DMS114 treated with DMSO at 0.1 percent for 48 hours (cell line): ENCODE data around the gene PDZD8.
"Not testable (repeated sequence)": the region's sequence is repeated elsewhere in the genome, so short reads cannot be mapped to it uniquely, and the experiment has no call there.

Source experiments
- DNase-seq: peaks from one replicate; lab custom pipeline; 2025; ENCODE audit not compliant: unreplicated experiment; lab: John Stamatoyannopoulos, UW

Gene PDZD8

DNA sequence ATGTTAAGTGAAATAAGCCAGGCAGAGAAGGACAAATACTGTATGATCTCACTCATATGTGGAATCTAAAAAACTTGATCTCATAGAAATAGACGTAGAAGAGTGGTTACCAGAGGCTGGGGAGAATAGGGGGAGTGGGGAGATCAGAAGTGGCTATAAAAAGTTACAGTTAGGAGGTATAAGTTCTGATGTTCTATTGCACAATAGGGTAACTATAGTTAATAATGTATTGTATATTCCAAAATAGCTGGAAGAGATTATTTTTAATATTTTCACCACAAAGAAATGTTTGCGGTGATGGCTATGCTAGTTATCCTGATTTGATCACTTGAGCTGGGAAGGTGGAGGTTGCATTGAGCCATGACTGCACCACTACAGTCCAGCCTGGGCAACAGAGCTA is 80.5 kb downstream of the PDZD8 start:
- no peak for DNase-seq

DNA sequence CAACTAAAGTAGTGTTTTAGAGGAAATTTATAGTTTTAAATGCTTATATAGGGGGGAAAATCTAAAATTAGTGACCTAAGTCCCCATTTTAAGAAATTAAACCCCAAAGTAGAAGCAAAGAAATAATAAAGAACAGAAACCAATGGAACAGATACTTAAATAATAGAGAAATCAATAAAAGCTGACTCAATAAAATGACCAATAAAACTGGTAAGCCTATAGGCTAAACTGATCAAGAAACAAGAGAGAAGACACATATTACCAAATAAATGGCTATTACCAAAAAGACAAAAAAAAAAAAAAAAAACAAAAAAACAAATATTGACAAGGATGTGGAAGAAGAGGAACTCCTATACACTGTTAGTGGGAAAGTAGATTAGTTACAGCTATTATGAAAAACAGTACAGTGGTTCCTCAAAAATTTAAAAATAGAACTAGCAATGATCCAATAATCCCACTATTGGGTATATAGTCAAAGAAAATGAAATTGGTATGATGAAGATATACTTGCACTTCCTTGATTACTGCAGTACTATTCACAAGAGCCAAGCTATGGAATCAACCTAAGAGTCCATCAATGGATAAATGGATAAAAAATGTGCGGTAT is 81.1 kb downstream of the PDZD8 start:
- no peak for DNase-seq

DNA sequence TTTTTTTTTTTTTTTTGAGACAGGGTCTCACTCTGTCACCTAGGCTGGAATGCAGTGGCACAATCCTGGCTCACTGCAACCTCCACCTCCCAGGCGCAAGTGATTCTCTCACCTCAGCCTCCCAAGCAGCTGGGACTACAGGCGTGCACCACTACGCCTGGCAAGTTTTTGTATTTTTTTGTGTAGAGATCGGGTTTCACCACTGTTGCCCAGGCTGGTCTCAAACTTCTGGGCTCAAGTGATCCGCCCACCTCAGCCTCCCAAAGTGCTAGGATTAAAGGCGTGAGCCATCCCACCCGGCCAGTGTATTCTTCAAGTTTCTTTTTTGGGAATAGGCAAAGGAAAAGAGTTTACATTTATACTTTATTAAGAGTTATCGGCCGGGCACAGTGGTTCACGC is 84.4 kb downstream of the PDZD8 start:
- DNase-seq: not testable (repeated sequence)

DNA sequence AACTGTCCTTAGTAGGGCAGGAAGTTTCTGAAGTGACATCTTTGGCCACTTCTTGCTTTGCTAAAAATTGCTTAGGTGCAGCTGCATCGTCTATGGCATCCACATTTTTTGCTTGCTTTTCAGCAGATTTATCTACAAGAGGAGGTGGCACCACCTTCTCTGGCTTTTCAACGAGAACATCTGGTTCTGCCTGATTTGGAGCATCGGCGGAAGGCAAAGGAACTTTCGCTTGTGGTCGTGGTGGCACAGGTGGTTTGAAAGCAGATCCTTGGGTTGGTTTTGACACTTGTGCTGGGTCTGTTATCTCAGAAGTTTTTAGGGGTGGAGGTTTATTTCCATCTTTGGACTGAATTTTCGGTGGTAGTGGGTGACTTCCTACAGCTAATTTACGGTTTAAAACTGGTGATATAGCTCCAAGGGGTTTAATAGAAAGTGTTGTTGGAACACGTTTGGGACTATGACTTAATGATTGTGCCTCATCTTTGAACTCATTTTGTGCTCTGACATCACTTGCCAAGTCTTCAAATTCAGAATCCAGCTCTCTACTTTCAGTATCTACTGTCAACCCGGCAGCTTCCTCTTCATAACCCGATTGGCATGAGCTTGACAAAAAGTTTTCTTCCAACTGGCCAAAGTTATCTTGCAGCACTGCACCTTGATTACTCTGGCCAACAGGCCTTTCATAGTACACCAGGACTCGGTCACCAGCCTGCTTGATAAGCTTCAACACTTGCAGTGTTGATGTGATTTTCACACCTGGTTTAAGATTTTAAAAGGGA is 90.3 kb downstream of the PDZD8 start:
- no peak for DNase-seq

DNA sequence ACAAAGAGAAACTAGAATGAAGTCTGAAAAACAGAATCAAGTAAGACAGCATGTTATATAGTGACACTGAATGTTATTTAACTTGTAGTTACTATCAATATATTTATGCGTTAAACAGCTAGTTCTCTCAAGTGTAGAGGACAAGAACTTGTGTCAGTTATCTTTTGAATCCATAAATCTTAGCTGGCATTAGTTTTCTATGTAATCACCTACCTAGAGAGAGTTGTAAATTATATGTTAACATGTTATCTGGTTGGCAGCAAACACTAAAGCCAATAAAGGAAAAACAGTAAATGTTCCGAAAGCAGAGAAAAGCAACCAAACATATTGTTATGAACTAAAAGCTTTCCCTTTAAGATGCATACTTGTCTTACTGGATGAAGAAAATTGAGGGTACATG is 97.6 kb downstream of the PDZD8 start:
- DNase-seq: no peak

DNA sequence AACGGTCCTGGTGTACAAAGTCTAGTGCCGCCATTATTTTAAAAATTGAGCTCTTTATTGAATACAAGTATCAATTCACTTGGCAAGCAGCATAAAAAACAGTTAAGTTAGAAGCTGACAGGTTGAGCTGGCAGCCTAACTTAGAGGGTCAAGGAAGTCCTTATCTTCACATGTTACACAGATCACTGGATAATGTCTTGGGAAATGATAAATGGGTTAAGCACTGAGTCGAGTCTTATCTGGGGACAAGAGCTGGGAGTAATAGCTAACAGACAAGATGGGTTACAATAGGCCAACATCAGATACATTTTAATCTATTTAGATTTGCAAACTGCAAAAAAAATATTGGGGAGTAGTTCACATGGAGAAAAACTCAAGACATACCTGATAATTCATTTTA is 100.1 kb downstream of the PDZD8 start:
- no peak for DNase-seq

DNA sequence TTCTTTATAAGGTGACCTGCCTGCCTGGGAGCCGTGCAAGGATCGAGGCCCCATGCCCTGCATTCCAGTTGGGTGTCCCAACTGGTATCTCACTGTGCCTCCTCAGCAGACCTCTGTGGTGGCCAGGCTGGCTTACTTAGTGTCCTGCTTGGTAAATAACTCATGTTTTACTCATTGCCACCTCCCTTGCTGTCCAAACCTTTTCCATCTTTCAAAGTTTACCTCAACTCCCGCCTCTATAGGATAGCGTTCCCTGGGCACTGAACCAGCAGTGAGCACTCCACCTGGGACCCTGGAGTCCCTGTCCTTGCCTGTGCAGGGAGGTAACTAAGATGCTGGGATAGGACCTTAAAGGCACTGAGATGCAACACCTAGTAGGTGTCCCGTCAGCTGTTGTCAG is 100.7 kb downstream of the PDZD8 start:
- no peak for DNase-seq

DNA sequence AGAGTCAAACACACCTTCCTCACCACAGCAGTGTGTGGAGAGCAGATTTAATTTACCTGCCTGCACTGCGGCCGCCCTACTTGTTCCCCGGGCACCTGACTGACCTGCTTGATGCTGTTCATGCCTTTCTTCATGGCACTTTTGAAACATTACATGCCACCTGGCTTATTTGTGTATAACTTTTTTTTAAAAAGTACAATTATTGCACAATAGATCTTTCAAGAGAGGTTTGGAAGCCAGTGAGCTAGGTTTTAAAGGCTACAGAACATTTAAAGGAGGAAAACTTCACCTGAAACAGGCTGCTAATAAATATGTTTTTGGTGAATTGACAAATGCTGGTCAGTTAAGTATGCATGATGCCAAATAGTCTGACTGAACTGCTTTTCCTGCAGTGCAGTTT is 101.3 kb downstream of the PDZD8 start:
- no peak for DNase-seq

DNA sequence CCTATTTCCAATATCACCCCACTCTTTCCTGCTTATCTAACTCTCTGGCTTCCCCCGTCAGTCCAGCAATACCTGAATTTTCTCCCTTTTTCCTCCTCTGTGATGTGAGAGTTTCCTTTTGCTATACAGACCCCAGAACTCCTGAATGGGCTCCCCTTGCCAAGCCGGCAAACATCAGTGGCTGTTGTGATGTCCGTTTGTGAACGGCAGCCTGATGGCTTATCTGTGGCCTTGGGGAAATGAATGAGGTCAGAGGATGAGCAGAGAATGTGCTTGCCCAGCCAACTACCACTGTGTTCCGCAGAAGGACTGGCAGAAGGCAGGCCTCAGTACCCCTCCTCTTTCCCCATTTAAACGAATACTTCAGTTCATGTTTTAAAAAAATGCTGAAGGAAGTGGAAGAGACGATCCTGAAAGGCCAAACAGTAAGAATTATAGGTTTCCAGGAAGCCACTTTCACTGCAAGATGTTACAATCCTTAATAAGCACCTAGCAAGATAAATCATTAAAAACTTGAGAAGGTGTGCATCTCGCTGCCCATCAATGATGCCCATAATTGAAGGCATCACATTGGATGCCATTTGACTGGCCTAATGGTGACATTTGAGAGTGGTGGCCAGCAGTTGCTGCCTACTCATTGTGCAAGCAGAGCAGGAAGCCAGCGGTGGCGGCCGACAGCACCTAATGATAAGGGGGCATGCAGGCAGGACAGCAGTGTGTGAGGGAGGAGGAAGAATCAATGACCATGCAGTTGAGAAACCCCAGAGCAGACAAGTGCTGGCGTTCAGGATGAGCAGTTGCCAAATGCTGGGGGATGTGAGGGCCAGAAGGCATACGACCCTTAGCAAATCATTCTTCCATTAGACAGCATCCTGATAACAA is 102.8 kb downstream of the PDZD8 start:
- DNase-seq: no peak

DNA sequence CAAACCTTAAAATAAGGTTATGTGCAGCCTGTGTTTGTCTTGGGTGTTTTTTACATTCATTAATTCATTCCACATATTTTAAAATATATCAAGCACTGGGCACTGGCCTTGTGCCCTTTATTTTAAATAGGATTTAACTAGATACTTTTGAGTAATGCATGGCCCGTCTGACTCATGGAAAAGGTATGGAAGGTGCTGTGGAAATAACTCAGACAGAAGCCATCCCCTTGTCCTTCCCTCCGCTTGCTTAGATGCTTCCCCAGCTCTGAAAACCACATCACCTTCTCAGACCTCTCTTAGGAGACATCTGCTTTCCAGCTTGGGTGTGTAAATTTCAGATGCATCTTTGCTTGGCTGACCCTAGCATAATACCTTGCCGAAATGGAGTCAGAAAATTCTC is 103.8 kb downstream of the PDZD8 start:
- no peak for DNase-seq

DNA sequence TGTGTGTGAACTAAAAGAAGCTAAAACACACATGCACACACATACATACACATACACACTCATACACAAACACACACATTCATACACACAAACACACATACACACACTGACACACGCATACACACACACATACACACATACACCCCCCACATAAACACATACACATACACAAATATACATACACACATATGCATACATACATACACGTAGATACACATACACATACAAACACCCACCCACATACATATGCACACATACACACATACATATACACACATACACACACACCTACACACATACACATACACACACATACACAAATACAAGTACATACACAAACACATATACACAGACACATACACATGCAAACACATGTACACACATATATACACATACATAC is 106.3 kb downstream of the PDZD8 start:
- no peak for DNase-seq

DNA sequence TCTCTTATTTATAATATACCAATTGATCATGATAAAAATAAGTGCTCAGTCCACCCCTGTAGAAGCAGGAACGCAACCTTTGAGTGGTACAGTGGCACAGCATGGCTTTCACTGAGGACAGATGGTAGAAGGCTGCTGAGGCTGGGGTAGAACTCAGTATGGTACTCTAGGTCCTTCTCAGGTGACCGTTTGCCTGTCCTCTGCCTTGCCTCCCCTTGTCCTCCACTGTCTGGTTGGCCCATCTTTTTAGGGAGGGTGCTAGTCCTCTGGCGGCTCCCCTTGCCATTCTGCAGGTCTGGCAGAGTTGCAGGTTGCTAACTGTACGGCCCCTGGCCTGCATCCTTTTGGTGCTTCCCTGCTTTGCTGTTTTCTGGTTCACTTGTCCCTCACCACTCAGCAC is 107.0 kb downstream of the PDZD8 start:
- no peak for DNase-seq

DNA sequence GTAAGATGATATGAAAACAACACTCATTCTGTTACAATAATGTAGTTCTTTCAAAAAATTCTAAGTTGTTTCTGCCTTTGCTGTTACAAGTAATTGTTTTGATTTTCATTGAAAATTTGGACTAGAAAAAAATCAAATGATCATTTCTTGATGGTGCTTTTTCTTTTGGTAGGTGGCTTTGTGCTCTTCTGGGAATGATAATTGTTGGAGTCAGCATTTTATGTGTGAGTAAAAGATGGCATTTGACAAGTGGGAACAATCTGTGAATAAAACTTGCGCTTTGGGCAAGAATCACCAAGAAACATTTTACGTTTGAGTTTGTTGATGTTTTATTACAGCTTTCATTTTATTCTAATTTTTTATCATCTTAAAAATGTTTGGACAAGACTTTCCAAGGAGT is 108.4 kb downstream of the PDZD8 start:
- DNase-seq: no peak

DNA sequence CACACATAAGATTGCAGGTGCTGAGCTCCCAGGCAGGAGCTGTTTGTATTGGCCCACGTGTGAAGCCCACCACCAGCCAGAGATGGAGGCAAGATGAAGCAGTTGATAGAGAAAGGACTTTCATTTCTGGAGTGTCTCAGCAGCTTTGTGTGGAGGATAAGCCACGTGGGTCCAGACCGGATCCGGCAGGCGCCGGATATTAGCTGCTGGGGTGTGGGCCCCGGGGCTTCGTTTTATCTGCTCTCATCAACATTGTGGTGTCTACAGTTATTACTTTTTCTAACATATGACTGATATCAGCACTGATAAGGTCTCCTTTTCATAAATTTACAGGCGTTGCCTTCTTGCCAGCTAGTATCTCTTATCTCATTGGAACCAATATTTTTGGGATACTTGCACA is 108.8 kb downstream of the PDZD8 start:
- DNase-seq: no peak

DNA sequence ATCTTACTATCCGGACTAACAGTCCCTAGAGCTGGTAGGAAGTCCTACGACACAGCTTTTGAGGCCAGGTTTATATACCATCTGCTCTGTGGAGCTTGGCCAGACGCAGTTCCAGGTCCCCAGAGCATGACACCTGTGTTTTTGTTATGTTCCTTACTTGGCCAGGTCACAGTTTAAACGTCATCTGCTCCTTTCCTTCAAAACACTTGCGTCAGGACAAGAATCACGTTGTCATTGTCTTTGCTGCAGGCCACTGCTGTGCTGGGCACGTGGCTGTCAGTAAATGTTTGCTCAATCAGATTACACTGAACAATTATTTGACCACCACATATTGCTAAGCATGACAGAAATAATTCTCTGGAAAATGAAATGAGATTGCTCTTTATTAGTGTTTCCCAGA is 110.5 kb downstream of the PDZD8 start:
- no peak for DNase-seq

DNA sequence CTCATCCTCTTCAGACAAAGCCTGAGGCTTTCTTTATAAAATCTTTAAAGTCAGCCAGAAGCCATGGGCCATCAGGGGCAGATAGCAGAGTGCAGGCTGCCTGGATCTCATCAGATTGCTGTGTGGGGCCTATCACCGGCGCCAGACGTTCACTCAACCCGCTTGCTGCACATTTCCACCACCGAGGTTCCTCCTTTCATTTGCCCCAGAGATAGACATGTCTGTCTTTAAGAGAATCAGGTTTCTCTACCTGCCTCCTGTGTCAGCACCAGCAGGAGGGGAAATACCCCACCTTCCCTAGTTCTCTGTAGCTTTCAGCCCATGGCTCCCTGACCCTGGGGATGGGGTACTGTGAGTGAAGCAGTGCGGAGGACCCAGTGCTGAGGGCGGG is 112.3 kb downstream of the PDZD8 start:
- DNase-seq: no peak

DNA sequence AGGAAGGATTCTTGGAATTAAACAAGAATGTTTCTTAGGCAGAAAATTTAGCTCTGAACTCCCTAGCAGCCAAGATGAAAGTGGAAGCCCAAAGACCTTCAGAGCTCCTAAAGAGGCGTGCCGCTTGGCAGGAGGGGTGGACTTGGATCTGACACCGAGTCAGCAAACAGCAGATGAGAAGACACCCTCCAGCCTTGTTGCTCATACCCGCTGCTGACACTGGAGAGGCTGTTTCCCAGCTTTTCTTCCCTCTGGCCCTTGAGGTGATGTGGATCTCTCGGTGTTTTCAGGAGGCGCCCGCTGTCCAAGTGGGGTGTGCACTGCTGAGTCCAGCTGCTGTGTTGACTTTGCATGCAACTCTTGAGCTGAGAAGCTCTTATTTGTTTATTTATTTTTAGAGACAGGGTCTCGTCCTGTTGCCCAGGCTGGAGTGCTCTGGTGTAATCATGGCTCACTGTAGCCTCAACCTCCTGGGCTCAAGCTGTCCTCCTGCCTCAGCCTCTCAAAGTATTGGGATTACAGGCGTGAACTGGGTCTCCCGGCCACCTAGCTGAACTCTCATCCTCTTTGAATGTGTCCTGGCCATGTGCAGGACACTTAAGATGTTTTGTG is 112.8 kb downstream of the PDZD8 start:
- no peak for DNase-seq

DNA sequence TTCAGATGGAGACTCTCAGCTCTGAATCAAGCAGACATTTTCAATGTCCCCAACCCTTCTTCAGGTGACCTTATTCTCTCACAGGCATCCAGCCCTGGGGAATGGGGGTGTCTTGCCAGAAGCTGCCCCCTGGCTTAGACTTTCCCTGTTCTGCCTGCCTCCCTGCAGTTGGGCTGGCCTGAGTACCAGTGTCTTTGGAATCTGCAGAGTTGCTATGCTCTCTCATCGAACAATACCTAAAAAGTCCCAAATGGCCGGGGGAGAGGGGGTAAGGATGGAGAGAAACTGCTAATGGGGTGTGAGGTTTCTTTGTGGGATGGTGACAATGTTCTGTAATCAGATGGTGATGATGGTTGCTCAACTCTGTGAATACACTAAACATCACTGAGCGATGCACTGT is 113.7 kb downstream of the PDZD8 start:
- DNase-seq: no peak

DNA sequence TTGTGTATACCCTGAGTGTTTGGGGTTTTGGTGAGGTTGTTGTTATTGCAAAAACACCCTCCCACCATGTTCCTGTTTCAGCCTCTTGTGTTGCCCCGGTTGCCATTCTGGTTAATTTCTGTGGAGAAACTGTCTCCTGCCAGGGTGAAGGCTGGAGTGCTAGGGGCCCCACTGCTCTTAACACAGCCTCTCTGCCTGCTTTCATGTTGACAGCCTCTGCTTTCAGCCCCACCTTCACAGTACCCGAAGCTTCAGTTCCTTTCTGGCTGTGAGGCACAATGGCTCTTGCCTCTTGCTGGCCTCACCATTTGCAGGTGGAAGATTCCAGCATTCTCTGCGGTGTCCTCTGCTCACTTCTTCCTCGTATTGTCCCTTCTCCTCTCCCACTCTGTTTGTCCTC is 115.2 kb downstream of the PDZD8 start:
- no peak for DNase-seq

DNA sequence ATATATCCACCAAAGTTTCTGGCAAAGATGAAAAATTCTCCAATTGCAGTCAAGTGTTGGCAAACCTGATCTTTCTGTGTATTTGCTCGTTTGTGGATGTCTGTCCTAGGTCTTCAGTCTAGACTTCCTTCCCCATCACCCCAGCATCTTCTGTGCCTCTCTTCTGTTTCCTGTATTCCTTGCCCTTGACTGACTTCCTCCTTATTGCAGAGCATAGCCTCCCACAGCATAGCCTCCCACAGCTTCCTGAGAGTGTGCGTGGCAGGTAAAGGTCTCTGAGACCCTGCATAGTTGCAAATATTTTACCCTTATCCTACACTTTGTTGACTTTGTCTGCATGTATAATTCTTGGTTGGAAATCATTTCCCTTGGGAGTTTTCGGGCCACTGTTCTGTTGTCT is 116.0 kb downstream of the PDZD8 start:
- no peak for DNase-seq

DNA sequence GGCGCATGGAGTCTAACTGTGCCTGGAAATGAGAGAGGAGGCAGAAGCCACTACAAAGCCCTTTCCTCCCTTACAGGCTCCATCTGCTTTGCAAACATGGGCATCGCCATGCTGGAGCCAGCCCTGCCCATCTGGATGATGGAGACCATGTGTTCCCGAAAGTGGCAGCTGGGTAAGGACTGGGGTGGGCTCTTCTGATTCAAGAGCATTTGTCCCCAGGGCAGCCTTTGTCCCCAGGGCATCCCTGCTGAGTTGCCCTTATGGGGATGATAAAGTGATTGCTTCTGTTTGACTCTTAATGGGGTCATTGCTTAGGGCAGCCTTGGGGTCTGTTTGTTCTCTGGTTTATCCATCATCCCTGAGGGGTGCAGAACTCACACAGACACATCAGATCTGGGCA is 117.5 kb downstream of the PDZD8 start:
- DNase-seq: no peak

DNA sequence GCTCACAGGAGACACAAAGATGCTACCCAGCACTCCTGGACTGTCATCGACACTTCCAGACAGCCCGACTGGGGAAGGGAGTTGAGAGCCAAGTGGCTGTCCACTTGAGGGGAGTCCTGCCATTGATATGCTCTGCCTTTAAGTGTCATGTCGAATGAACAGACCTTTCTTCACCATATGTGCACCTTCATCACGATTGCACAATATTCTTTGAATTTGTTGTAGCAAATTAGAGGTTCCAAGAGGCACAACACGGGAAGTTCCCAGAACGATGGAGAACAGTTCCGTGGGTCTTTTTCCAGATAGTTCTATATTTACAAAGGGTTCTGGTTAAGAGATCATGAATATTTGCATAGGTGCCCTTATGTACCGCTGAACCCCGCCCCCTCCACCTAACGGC is 118.3 kb downstream of the PDZD8 start:
- no peak for DNase-seq
